Stimulated activated CD4-positive, alpha-beta T cell treated with anti-CD3 and anti-CD28 coated beads, Interleukin-2, amount 100 ng/mL, for 24 hours (primary cell): Measurements from ENCODE around the gene TXNRD2.
A peak's percentile ranks its signal among the peaks of the same experiment; 100 is the strongest.

Source experiments
- DNase-seq, 2 donors: peaks; one replicate each; pipeline ENCODE4 v3.0.0-alpha.2; 2020

The TXNRD2 gene

GRCh38 chr22:19902245-19902715, 39.3 kb downstream of the TXNRD2 start:
- no peak for DNase-seq

- no peak for DNase-seq
Observed at GRCh38 chr22:19901577-19902244, 39.9 kb downstream of the TXNRD2 start.

- no peak for DNase-seq
Observed at GRCh38 chr22:19900707-19901436, 40.7 kb downstream of the TXNRD2 start.

- DNase-seq, result no peak
Observed at GRCh38 chr22:19898831-19899567, 42.6 kb downstream of the TXNRD2 start.

- no peak for DNase-seq
Observed at GRCh38 chr22:19898145-19898544, 43.5 kb downstream of the TXNRD2 start.

GRCh38 chr22:19897726-19898125, 43.9 kb downstream of the TXNRD2 start:
- DNase-seq, result no peak

GRCh38 chr22:19896665-19897355, 44.8 kb downstream of the TXNRD2 start:
- DNase-seq, result peak in 1 of 2 donors; percentile 32

GRCh38 chr22:19895160-19895849, 46.3 kb downstream of the TXNRD2 start:
- no peak for DNase-seq

- DNase-seq, result no peak
Observed at GRCh38 chr22:19893363-19893762, 48.3 kb downstream of the TXNRD2 start.

GRCh38 chr22:19892925-19893324, 48.7 kb downstream of the TXNRD2 start:
- DNase-seq, result no peak

- DNase-seq, result peak; percentile 67
Observed at GRCh38 chr22:19892257-19892879, 49.2 kb downstream of the TXNRD2 start.

GRCh38 chr22:19891317-19892256, 50.0 kb downstream of the TXNRD2 start:
- DNase-seq, result peak; percentile 81 to 88

GRCh38 chr22:19890502-19891316, 50.9 kb downstream of the TXNRD2 start:
- no peak for DNase-seq

GRCh38 chr22:19889951-19890350, 51.7 kb downstream of the TXNRD2 start:
- DNase-seq, result peak in 1 of 2 donors; percentile 56

- DNase-seq, result no peak
Observed at GRCh38 chr22:19888131-19888746, 53.4 kb downstream of the TXNRD2 start.

GRCh38 chr22:19887256-19887985, 54.2 kb downstream of the TXNRD2 start:
- no peak for DNase-seq

- no peak for DNase-seq
Observed at GRCh38 chr22:19886605-19887255, 54.9 kb downstream of the TXNRD2 start.
